Peyer's patch (tissue), 4 donors: ENCODE data around the gene VWA7. TPM values are rescaled to one million over a fixed set of nuclear protein-coding genes. Genes with fewer than 3 reads are reported as not detected.

Experiments
- DNase-seq, 3 donors: peaks; one replicate each; pipeline ENCODE4 v3.0.0-alpha.2; 2017 to 2019
- H3K27ac ChIP-seq, 4 donors: fragments of 200-600 bp; sonication (generic); one replicate each; pipeline ENCODE4 v1.5.1; 2016 to 2019
- H3K27me3 ChIP-seq, 2 donors: fragments of 200-600 bp; sonication (generic); one replicate each; pipeline ENCODE4 v1.5.1; 2019
- H3K36me3 ChIP-seq, 3 donors: fragments of 200-600 bp; sonication (generic); one replicate each; pipeline ENCODE4 v1.5.1; 2016 to 2019
- H3K4me1 ChIP-seq, 4 donors: fragments of 200-600 bp; sonication (generic); one replicate each; pipeline ENCODE4 v1.5.1; 2016 to 2019
- H3K4me3 ChIP-seq, 4 donors: fragments of 200-600 bp; sonication (generic); 1 replicate in 3 of 4; 2 replicates in 1 of 4; pipeline ENCODE4 v1.5.1; 2016 to 2019; ENCODE audit warnings: mild to moderate bottlenecking in 1 of 4
- H3K9me3 ChIP-seq, 4 donors: fragments of 200-600 bp; sonication (generic); one replicate each; pipeline ENCODE4 v1.5.1; 2016 to 2019; ENCODE audit warnings: mild to moderate bottlenecking in 1 of 4
- POLR2A ChIP-seq, 2 donors: fragments of 450-650 bp; IDR thresholded peaks; one replicate each; pipeline ENCODE4 v1.5.1; 2017; ENCODE audit warnings: antibody characterized with exemption in 2 of 2, mild to moderate bottlenecking in 2 of 2, moderate library complexity in 2 of 2
- total RNA-seq, 4 donors: library from RNA; depleted of rRNA; stranded (reverse); fragments of >200 nt; gene quantifications; one replicate each; pipeline ENCODE4 v1.1.0, GENCODE V29; 2016
- TF ChIP-seq, protein P1 (sequence below), 6 experiments: fragments of 450-650 bp in 4 of 6; fragments of 200-600 bp in 2 of 6; sonication (generic) in 1 of 6; IDR thresholded peaks; one replicate each; pipeline ENCODE4 v1.5.1; 2017 to 2019; ENCODE audit warnings: antibody characterized with exemption in 6 of 6, mild to moderate bottlenecking in 3 of 6, moderate library complexity in 1 of 6

VWA7 gene
- total RNA-seq, 4 donors from 2014 or later = 16.8 to 26.0 (median 19.7) TPM; not detected in 1

DNA sequence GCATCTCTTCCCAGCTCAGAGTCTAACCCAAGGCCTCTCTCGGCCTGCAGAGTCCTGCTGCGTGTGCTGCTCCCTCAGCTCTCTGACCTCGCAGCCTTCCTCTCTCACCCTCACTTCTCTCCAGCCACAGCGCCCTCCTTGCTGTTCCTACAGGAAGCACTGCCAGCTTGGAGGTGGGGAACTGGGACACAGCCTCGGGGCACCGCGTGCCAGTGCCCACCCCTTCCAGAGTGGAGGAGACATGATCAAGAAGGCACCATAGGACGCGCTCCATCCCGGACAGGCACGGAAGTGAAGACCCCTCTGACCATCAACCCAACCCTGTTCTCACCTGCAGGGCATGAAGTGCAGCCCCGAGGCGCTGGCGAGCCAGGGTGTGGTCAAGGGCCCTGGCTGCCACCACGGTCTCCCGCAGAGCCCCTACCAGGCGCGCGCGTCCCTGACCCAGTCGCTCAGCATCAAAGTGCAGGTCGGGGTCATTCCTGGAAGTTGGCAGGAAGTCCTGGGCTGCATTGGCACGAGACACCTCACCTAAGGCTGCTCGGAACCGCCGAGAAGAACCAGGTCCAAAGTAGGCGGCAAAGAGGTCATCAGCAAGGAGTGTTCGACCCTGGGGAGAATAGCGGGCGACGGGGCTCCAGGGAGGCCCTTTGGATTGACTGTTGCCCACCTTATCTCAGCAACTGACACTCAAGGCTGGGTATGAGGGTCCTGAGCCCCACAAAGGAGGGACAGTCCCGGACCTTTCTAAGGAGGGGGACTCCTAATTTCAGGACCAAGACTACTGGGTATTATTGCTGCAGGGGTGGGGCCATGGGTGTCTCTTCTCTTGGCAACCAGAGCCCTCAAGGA is 1.3 kb downstream of the VWA7 start:
- peak overlapping the region in 2 of 4 donors; percentile 57 to 76 for H3K27ac ChIP-seq
- peak overlapping the region in 1 of 4 donors; percentile 36 for H3K4me3 ChIP-seq
- no peaks in the 10 kb centered on the region for H3K9me3 ChIP-seq
- H3K27me3 ChIP-seq = no peaks in the 10 kb centered on the region
- TF ChIP-seq, protein P1, sequence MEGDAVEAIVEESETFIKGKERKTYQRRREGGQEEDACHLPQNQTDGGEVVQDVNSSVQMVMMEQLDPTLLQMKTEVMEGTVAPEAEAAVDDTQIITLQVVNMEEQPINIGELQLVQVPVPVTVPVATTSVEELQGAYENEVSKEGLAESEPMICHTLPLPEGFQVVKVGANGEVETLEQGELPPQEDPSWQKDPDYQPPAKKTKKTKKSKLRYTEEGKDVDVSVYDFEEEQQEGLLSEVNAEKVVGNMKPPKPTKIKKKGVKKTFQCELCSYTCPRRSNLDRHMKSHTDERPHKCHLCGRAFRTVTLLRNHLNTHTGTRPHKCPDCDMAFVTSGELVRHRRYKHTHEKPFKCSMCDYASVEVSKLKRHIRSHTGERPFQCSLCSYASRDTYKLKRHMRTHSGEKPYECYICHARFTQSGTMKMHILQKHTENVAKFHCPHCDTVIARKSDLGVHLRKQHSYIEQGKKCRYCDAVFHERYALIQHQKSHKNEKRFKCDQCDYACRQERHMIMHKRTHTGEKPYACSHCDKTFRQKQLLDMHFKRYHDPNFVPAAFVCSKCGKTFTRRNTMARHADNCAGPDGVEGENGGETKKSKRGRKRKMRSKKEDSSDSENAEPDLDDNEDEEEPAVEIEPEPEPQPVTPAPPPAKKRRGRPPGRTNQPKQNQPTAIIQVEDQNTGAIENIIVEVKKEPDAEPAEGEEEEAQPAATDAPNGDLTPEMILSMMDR (IDR thresholded peaks at IDR 0.05) = no peak
- no peak for TF ChIP-seq POLR2A (IDR thresholded peaks at IDR 0.05)
- H3K36me3 ChIP-seq = peaks cover 0 to 29% (median 0%) of the 10 kb centered on the region in 3 donors
- H3K4me1 ChIP-seq = peaks cover 0 to 31% (median 8%) of the 10 kb centered on the region in 4 donors
- DNase-seq = no peak

DNA sequence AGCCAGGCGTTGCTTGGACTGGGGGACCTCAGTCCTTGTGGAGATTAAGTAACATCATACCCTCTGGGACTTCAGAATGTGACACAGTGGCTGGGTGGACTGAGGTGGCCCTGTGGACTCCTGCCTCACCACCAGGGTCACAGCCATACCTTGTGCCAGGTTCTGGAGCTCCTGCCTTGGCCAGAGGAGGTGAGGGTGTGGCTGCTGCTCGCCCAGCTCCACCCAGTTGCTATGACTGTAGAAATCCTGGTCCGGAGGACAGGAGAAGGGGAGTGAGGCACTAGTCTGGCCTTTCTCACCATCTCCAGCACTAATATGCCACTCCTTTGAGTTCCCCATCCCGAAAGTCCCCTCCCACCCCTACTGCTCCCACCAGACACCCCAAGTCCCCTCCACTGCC is 1.9 kb downstream of the VWA7 start:
- Histone ChIP-seq H3K4me1 (peaks cover 0 to 33% (median 8%) of the 10 kb centered on the region in 4 donors), H3K27ac (peak overlapping the region in 2 of 4 donors; percentile 57 to 76), H3K27me3 (no peaks in the 10 kb centered on the region), H3K9me3 (no peaks in the 10 kb centered on the region), H3K4me3 (no peak overlapping the region), H3K36me3 (peaks cover 0 to 23% (median 0%) of the 10 kb centered on the region in 3 donors)
- DNase-seq = peak in 2 of 3 donors; percentile 74 to 82
- TF ChIP-seq, protein P1 (IDR thresholded peaks at IDR 0.05) = peak in 3 of 6 experiments; percentile 49 to 57 (median 56)
- peak in 1 of 2 donors; percentile 30 for TF ChIP-seq POLR2A (IDR thresholded peaks at IDR 0.05)

DNA sequence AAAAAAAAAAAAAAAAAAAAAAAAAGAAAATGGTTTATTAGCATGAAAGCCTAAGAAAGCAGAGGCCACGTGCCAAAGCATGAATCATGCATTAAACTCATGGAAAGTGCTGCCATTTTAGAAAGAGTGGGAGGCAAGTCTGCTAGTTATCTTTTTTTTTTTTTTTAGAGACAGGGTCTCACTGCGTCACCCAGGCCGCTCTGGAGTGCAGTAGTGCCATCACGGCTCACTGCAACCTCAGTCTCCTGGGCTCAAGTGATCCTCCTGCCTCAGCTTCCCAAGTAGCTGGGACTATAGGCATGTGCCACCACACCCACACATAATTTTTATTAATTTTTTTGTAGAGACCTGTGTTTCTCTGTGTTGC is 5.2 kb downstream of the VWA7 start:
- Histone ChIP-seq H3K36me3 (no peaks in the 10 kb centered on the region), H3K4me1 (peaks cover 0 to 37% (median 4%) of the 10 kb centered on the region in 4 donors), H3K4me3 (no peak overlapping the region), H3K27me3 (no peaks in the 10 kb centered on the region), H3K9me3 (no peaks in the 10 kb centered on the region), H3K27ac (no peak overlapping the region)
- DNase-seq = no peak
- TF ChIP-seq, protein P1 (IDR thresholded peaks at IDR 0.05) = no peak
- no peak for TF ChIP-seq POLR2A (IDR thresholded peaks at IDR 0.05)

DNA sequence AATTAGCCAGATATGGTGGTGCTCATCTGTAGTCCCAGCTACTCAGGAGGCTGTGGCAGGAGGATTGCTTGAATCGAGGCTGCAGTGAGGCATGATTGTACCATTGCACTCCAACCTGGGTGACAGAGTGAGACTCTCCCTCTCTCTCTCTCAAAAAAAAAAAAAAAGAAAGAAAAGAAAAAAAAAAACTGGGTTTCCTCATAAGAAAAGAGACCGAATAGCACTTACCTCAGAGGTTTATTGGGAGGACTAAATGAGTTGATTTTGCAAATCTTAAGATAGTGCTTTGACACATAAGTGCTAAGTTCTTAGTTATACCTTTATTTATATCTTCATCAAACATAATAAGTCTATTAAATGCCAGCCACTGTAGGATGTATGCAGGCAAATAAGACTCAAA is 6.3 kb downstream of the VWA7 start:
- H3K9me3 ChIP-seq = no peaks in the 10 kb centered on the region
- peaks cover 0 to 25% (median 1%) of the 10 kb centered on the region in 4 donors for H3K4me1 ChIP-seq
- H3K36me3 ChIP-seq = no peaks in the 10 kb centered on the region
- TF ChIP-seq, protein P1 (IDR thresholded peaks at IDR 0.05) = no peak
- no peak for TF ChIP-seq POLR2A (IDR thresholded peaks at IDR 0.05)
- no peak for DNase-seq
- H3K4me3 ChIP-seq = no peak overlapping the region
- no peaks in the 10 kb centered on the region for H3K27me3 ChIP-seq
- no peak overlapping the region for H3K27ac ChIP-seq

DNA sequence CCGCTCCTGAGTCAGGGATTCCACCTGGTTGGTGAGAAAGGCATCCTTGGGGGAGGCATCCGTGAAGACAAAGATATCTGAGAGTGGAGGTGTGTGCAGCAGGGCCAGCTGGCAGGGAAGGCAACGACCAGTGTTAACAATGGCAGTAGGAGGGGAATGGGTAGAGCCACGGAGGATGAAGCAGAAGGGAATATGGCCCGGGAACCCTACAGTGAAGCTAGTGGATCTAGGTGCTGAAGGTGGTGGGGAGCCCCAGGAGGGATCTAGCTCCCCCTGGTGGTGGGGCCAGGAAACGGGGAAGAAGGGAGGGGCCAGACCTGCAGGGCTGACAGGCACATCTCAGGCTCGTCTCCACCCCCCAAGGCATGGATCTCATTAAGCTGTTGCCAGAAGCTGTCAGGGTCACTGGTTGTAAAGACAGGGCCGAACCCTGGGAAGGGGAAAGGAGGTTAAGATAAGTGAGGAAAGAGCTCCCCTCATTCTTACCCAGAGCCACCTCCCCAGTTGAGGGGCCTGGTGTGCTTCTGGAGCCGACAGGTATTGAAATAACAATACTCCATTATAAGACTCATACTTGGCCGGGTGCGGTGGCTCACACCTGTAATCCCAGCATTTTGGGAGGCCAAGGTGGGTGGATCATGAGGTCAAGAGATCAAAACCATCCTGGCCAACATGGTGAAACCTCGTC is 7.3 kb downstream of the VWA7 start:
- peak; percentile 79 to 94 (median 92) for DNase-seq
- no peaks in the 10 kb centered on the region for H3K27me3 ChIP-seq
- H3K27ac ChIP-seq = peak overlapping the region in 3 of 4 donors; percentile 22 to 65 (median 36)
- H3K36me3 ChIP-seq = no peaks in the 10 kb centered on the region
- H3K4me1 ChIP-seq = peaks cover 0 to 19% (median 1%) of the 10 kb centered on the region in 4 donors
- no peak for TF ChIP-seq POLR2A (IDR thresholded peaks at IDR 0.05)
- TF ChIP-seq, protein P1 (IDR thresholded peaks at IDR 0.05) = peak; percentile 67 to 93 (median 84)
- no peak overlapping the region for H3K4me3 ChIP-seq
- H3K9me3 ChIP-seq = no peaks in the 10 kb centered on the region
